PC-3 (cell line): ENCODE measurements around the gene PRKAG3.

Source experiments
- CTCF ChIP-seq: fragments of 300-600 bp; sonication (generic); conservative IDR thresholded peaks from 2 replicates; pipeline ENCODE4 v1.5.1; 2017; ENCODE audit warnings: antibody characterized with exemption, low read depth, mild to moderate bottlenecking, low read length
- EZH2 ChIP-seq: fragments of 300-600 bp; sonication (generic); IDR thresholded peaks from one replicate; pipeline ENCODE4 v1.6.1; 2017; ENCODE audit warnings: antibody characterized with exemption, mild to moderate bottlenecking, low read length; ENCODE audit not compliant: unreplicated experiment

- no peak for TF ChIP-seq CTCF
- no peak for TF ChIP-seq EZH2
Measured at GRCh38 chr2:218815244-218815637, 16.4 kb downstream of the PRKAG3 start.
